Adrenal gland (tissue), 12 donors: ENCODE measurements around the gene RIPOR1. TPM values are rescaled to one million over a fixed set of nuclear protein-coding genes. Genes with fewer than 3 reads are reported as not detected.
A peak's percentile ranks its signal among the peaks of the same experiment; 100 is the strongest.

Experiments used
- DNase-seq, 7 donors: peaks; one replicate each; pipeline ENCODE4 v3.0.0-alpha.2; 2019 to 2020
- H3K27ac ChIP-seq, 5 donors: fragments of 200-600 bp; sonication (generic) in 4 of 5; 1 replicate in 3 of 5; 2 replicates in 2 of 5; pipeline versions ENCODE4 v1.5.1 to v1.8.0; 2016 to 2020; ENCODE audit warnings: mild to moderate bottlenecking in 1 of 5
- H3K27me3 ChIP-seq: fragments of 200-600 bp; 2 replicates; pipeline ENCODE4 v1.8.0; 2021
- H3K36me3 ChIP-seq, 2 donors: fragments of 200-600 bp; replicated peaks in 1 of 2; 1 replicate in 1 of 2; 2 replicates in 1 of 2; pipeline versions ENCODE4 v1.5.1 to v1.8.0; 2018 to 2022
- H3K4me1 ChIP-seq, 2 donors: fragments of 200-600 bp; replicated peaks in 1 of 2; 1 replicate in 1 of 2; 2 replicates in 1 of 2; pipeline versions ENCODE4 v1.5.1 to v1.8.0; 2018 to 2021
- H3K4me3 ChIP-seq, 4 donors: fragments of 200-600 bp; sonication (generic) in 3 of 4; one replicate each; pipeline ENCODE4 v1.5.1; 2016 to 2018
- H3K9me3 ChIP-seq, 3 donors: fragments of 200-600 bp; sonication (generic) in 1 of 3; replicated peaks in 1 of 3; 1 replicate in 2 of 3; 2 replicates in 1 of 3; pipeline versions ENCODE4 v1.5.1 to v1.8.0; 2016 to 2021
- CTCF ChIP-seq, 6 experiments: fragments of 450-650 bp in 4 of 6; fragments of 200-600 bp in 2 of 6; sonication (generic) in 1 of 6; IDR thresholded peaks; 1 replicate in 5 of 6; 2 replicates in 1 of 6; pipeline versions ENCODE4 v1.5.1 to v1.8.0; 2016 to 2021; ENCODE audit warnings: antibody characterized with exemption in 6 of 6, mild to moderate bottlenecking in 2 of 6, moderate library complexity in 1 of 6
- POLR2A ChIP-seq, 2 donors: fragments of 450-650 bp; IDR thresholded peaks; one replicate each; pipeline ENCODE4 v1.6.1; 2017; ENCODE audit warnings: antibody characterized with exemption in 2 of 2, mild to moderate bottlenecking in 2 of 2, moderate library complexity in 1 of 2
- WGBS, 4 donors: extraction: QIAGEN DNeasy Blood & Tissue Kit in 2 of 4; methylation state at CpG; one replicate each; pipeline versions ENCODE4 v1.1.5 to v1.1.7; 2013 to 2017; 5-methylcytosine and 5-hydroxymethylcytosine counted together
- intact Hi-C, 2 donors: fragments of 100-400 bp; cut with DNase I; formaldehyde crosslinking; loops; one replicate each; pipeline versions ENCODE4 v1.14.1 to v1.15.0; 2022 to 2023
- polyA plus RNA-seq, 3 donors: library from polyadenylated mRNA; stranded (reverse); fragments of 200-250 nt in 2 of 3; fragments of 350-450 nt in 1 of 3; fragmentation: Illumina TruSeq in 1 of 3; extraction: RNeasy Lipid Tissue Mini Kit (QIAGEN cat#74804) in 1 of 3; gene quantifications; one replicate each; pipeline ENCODE4 v1.2.3, GENCODE V29; 2013 to 2014
- total RNA-seq, 9 donors: library from RNA; depleted of rRNA in 4 of 9; stranded (reverse); fragments of >200 nt in 4 of 9; fragments of 120-200 nt in 1 of 9; fragmentation: NEBNext Ultra II Directional in 1 of 9; extraction: Animal tissue kit (Norgen Biotek cat#: 25700) in 1 of 9; gene quantifications; one replicate each; pipeline versions ENCODE4 v1.1.0 to v1.2.4, GENCODE V29; 2013 to 2023
- donor health status: healthy with polysubstance abuse.
- donor health status: Bipolar disorder and iron deficiency.
- donor health status: DM: yes; HTN: yes; CAD: no.
- donor health status: DM: no; HTN: no; CAD: no.
- donor health status: DM: no; HTN: no; CAD: no.
- donor health status: DM: yes; HTN: yes; CAD: no.

The RIPOR1 gene
- total and polyA plus RNA-seq, 12 donors = 8.1 to 168 (median 57.7) TPM

- no peaks in the 10 kb centered on the region for H3K27me3 ChIP-seq
- H3K27ac ChIP-seq = no peak overlapping the region
- DNase-seq = no peak
- intact Hi-C loops = loop anchor here (5.0 kb wide), 2 partner anchors 98 to 108 kb away; partner anchors contain the start of gene CARMIL2 (in 1 of the 2)
- 78 to 87% (median 82%) methylated on average over 4 of the region's 4 CpGs for WGBS, 4 donors
- no peak overlapping the region for H3K4me3 ChIP-seq
- no peaks in the 10 kb centered on the region for H3K9me3 ChIP-seq
- TF ChIP-seq POLR2A (IDR thresholded peaks at IDR 0.05) (no peak), CTCF (IDR thresholded peaks at IDR 0.05) (no peak)
- H3K4me1 ChIP-seq = peaks cover 9 to 27% of the 10 kb centered on the region in 2 donors
- H3K36me3 ChIP-seq = peaks cover 0 to 26% of the 10 kb centered on the region in 2 donors
These were observed 20.6 kb downstream of the RIPOR1 start for GRCh38 chr16:67549240-67549639.

DNA sequence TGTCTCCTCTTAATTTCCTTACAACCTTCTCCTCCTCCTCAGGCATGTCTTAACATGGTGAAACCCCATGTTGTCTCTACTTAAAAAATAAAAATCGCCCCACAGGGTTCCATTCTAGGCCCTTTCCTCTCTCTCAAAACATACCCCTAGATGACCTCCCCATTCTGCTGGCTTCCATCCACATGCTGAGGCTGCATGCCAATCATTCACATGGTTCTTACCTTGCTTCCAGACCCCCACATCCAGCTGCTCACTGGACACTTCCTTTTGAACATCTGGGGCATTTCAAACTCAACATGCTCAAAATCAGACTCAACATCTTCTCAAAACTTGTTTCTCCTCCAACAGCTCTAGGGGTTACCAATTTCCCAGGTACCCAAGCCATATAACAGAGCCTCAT lies 21.3 kb downstream of the RIPOR1 start:
- Histone ChIP-seq H3K27me3 (no peaks in the 10 kb centered on the region), H3K4me3 (no peak overlapping the region), H3K9me3 (no peaks in the 10 kb centered on the region), H3K36me3 (peaks cover 0 to 19% of the 10 kb centered on the region in 2 donors), H3K4me1 (peaks cover 9 to 27% of the 10 kb centered on the region in 2 donors), H3K27ac (no peak overlapping the region)
- 65 to 87% (median 79%) methylated on average over 1 of the region's 1 CpG for WGBS, 4 donors
- intact Hi-C loops = loop anchor here (5.0 kb wide), 2 partner anchors 97 to 107 kb away; partner anchors contain the start of gene CARMIL2 (in 1 of the 2)
- no peak for DNase-seq
- TF ChIP-seq POLR2A (IDR thresholded peaks at IDR 0.05) (no peak), CTCF (IDR thresholded peaks at IDR 0.05) (no peak)

DNA sequence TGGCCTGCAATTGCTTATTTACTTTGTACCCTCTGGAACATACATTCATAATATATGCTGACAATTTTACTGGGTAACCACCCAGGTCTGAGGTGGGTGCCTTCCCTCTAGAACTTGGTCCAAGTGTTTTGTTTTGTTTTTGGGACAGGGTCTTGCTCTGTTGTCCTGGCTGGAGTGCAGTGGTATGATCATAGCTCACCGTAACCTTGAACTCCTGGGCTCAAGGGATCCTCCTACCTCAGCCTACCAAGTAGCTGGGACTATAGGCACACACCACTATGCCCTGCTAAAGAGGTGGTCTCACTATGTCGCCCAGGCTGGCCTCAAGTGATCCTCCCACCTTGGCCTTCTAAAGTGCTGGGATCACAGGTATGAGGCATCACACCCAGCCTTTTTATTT lies 22.5 kb downstream of the RIPOR1 start:
- Histone ChIP-seq H3K36me3 (peaks cover 0 to 8% of the 10 kb centered on the region in 2 donors), H3K27ac (no peak overlapping the region), H3K4me1 (peaks cover 9 to 30% of the 10 kb centered on the region in 2 donors), H3K9me3 (no peaks in the 10 kb centered on the region), H3K27me3 (no peaks in the 10 kb centered on the region), H3K4me3 (no peak overlapping the region)
- WGBS, 4 donors = 88 to 100% (median 96%) methylated on average over 1 to 2 of the region's 2 CpGs
- intact Hi-C loops = no loop called here
- no peak for TF ChIP-seq CTCF (IDR thresholded peaks at IDR 0.05)
- TF ChIP-seq POLR2A (IDR thresholded peaks at IDR 0.05) = no peak
- no peak for DNase-seq

DNA sequence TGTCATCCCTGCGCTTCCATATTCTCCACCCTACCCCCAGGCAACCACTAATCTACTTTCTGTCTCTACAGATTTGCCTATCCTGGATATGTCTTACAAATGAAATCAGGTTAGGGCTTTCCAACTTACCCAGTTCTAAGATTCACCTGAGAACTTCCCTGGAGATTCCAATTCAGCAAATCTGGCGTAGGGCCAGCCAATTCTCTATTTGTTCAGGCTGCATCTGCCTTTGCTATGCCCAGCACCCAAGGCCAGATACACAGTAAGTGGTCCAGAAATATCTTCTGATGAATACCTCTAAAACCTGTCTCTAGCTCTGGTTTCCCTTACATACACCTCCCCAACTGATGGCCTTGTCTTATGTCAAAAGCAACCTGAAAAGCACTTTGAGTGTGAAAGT lies 23.3 kb downstream of the RIPOR1 start:
- H3K27ac ChIP-seq = peak overlapping the region in 2 of 5 donors; percentile 15 to 19
- no peak overlapping the region for H3K4me3 ChIP-seq
- intact Hi-C loops = no loop called here
- H3K36me3 ChIP-seq = no peaks in the 10 kb centered on the region
- TF ChIP-seq CTCF (IDR thresholded peaks at IDR 0.05) (no peak), POLR2A (IDR thresholded peaks at IDR 0.05) (no peak)
- no peaks in the 10 kb centered on the region for H3K27me3 ChIP-seq
- H3K9me3 ChIP-seq = no peaks in the 10 kb centered on the region
- 69 to 90% (median 80%) methylated on average over 2 of the region's 2 CpGs for WGBS, 4 donors
- H3K4me1 ChIP-seq = peaks cover 9 to 23% of the 10 kb centered on the region in 2 donors
- peak in 2 of 7 donors; percentile 32 to 50 for DNase-seq
